Mesenchymal stem cell (in vitro differentiated cells and primary cell): ENCODE measurements around the gene HEATR5A.

Source experiments
- DNase-seq: peaks from one replicate; pipeline ENCODE4 v3.0.0-alpha.2; 2013
- H2AFZ ChIP-seq: one replicate; pipeline ENCODE4 v1.6.1; 2013; ENCODE audit warnings: low read depth, mild to moderate bottlenecking, control low read depth, inconsistent platforms, low read length, moderate library complexity
- H2AK5ac ChIP-seq: 2 replicates; pipeline ENCODE4 v1.6.1; 2013; ENCODE audit warnings: low read length, moderate library complexity, mild to moderate bottlenecking, inconsistent platforms; ENCODE audit not compliant: severe bottlenecking
- H2BK120ac ChIP-seq: one replicate; pipeline ENCODE4 v1.6.1; 2013; ENCODE audit warnings: low read depth, mild to moderate bottlenecking, inconsistent platforms, low read length, moderate library complexity
- H2BK12ac ChIP-seq, 2 experiments: one replicate each; pipeline ENCODE4 v1.6.1; 2013; ENCODE audit warnings: inconsistent platforms in 2 of 2, low read length in 2 of 2, mild to moderate bottlenecking in 2 of 2, moderate library complexity in 2 of 2, control low read depth in 1 of 2
- H2BK15ac ChIP-seq: one replicate; pipeline ENCODE4 v1.6.1; 2013; ENCODE audit warnings: mild to moderate bottlenecking, low read depth, inconsistent platforms; ENCODE audit not compliant: poor library complexity, severe bottlenecking
- H2BK5ac ChIP-seq: 2 replicates; pipeline ENCODE4 v1.6.1; 2013; ENCODE audit warnings: low read depth, mild to moderate bottlenecking, low read length, control low read depth, inconsistent platforms; ENCODE audit not compliant: poor library complexity, severe bottlenecking
- H3K14ac ChIP-seq, 2 experiments: one replicate each; pipeline ENCODE4 v1.6.1; 2013; ENCODE audit warnings: inconsistent platforms in 2 of 2, low read length in 2 of 2, control low read depth in 1 of 2, mild to moderate bottlenecking in 1 of 2, moderate library complexity in 1 of 2
- H3K18ac ChIP-seq, 2 experiments: one replicate each; pipeline ENCODE4 v1.6.1; 2013; ENCODE audit warnings: inconsistent platforms in 2 of 2, low read length in 2 of 2, control low read depth in 1 of 2, low read depth in 1 of 2, mild to moderate bottlenecking in 1 of 2
- H3K23ac ChIP-seq, 2 experiments: one replicate each; pipeline ENCODE4 v1.6.1; 2013; ENCODE audit warnings: inconsistent platforms in 2 of 2, low read length in 2 of 2, mild to moderate bottlenecking in 2 of 2, moderate library complexity in 2 of 2, control low read depth in 1 of 2
- H3K27ac ChIP-seq: 2 replicates; pipeline ENCODE4 v1.5.1; 2013; ENCODE audit warnings: mild to moderate bottlenecking, moderate library complexity, low read length, control low read depth, inconsistent platforms; ENCODE audit not compliant: poor library complexity, severe bottlenecking
- H3K27me3 ChIP-seq, 2 experiments: 2 replicates each; pipeline versions ENCODE4 v1.6.1 to v1.7.0; 2013; ENCODE audit warnings: low read length in 2 of 2, mild to moderate bottlenecking in 2 of 2, moderate library complexity in 2 of 2, control low read depth in 1 of 2, inconsistent platforms in 1 of 2; ENCODE audit not compliant: control insufficient read depth in 1 of 2, insufficient read depth in 1 of 2
- H3K36me3 ChIP-seq, 2 experiments: 2 replicates each; pipeline versions ENCODE4 v1.6.1 to v1.7.0; 2013; ENCODE audit warnings: low read length in 2 of 2, control low read depth in 1 of 2, inconsistent platforms in 1 of 2, low read depth in 1 of 2, mild to moderate bottlenecking in 1 of 2; ENCODE audit not compliant: insufficient read depth in 2 of 2, control insufficient read depth in 1 of 2
- H3K4ac ChIP-seq, 2 experiments: one replicate each; pipeline ENCODE4 v1.6.1; 2013; ENCODE audit warnings: inconsistent platforms in 2 of 2, low read length in 2 of 2, mild to moderate bottlenecking in 2 of 2, moderate library complexity in 2 of 2, control low read depth in 1 of 2, low read depth in 1 of 2
- H3K4me1 ChIP-seq: 2 replicates; pipeline ENCODE4 v1.6.1; 2013; ENCODE audit warnings: low read depth, low read length, control low read depth; ENCODE audit not compliant: control insufficient read depth, insufficient read depth
- H3K4me2 ChIP-seq: 2 replicates; pipeline ENCODE4 v1.6.1; 2013; ENCODE audit warnings: low read length, mild to moderate bottlenecking, inconsistent platforms; ENCODE audit not compliant: poor library complexity, severe bottlenecking
- H3K4me3 ChIP-seq, 2 experiments: 2 replicates each; pipeline versions ENCODE4 v1.5.1 to v1.7.0; 2013; ENCODE audit warnings: low read length in 2 of 2, mild to moderate bottlenecking in 2 of 2, control low read depth in 1 of 2, low read depth in 1 of 2; ENCODE audit not compliant: insufficient read depth in 1 of 2
- H3K79me1 ChIP-seq: replicated peaks from 2 replicates; pipeline ENCODE4 v1.6.1; 2013; ENCODE audit warnings: mild to moderate bottlenecking, control low read depth, low read length, inconsistent platforms; ENCODE audit not compliant: poor library complexity, severe bottlenecking
- H3K9ac ChIP-seq: 2 replicates; pipeline ENCODE4 v1.7.0; 2013; ENCODE audit warnings: mild to moderate bottlenecking, low read length, moderate library complexity
- H3K9me3 ChIP-seq: 2 replicates; pipeline ENCODE4 v1.7.0; 2013; ENCODE audit warnings: mild to moderate bottlenecking, low read length; ENCODE audit not compliant: control insufficient read depth
- H4K8ac ChIP-seq: one replicate; pipeline ENCODE4 v1.6.1; 2013; ENCODE audit warnings: inconsistent platforms, mild to moderate bottlenecking, low read length, moderate library complexity
- H4K91ac ChIP-seq: one replicate; pipeline ENCODE4 v1.6.1; 2013; ENCODE audit warnings: mild to moderate bottlenecking, low read length, inconsistent platforms
- WGBS: methylation state at CpG from one replicate; pipeline ENCODE4 v1.1.7; 2013; ENCODE audit warnings: mixed read lengths; 5-methylcytosine and 5-hydroxymethylcytosine counted together

The HEATR5A gene

GRCh38 chr14:31461545-31461944, 41.2 kb upstream of the HEATR5A start:
- WGBS: 96% methylated on average over 3 of the region's 3 CpGs
- H3K36me3 ChIP-seq: no peaks in the 10 kb centered on the region

GRCh38 chr14:31457665-31458659, 37.6 kb upstream of the HEATR5A start:
- Histone ChIP-seq H2BK120ac (no peak overlapping the region), H3K4me2 (no peak overlapping the region), H2BK15ac (no peak overlapping the region), H3K79me1 (peaks cover 4% of the 10 kb centered on the region), H3K18ac (no peak overlapping the region), H3K14ac (no peak overlapping the region), H3K23ac (no peak overlapping the region), H2BK5ac (no peak overlapping the region), H3K36me3 (peaks cover 1 to 3% of the 10 kb centered on the region in 2 experiments), H3K4me3 (peak overlapping the region in 1 of 2 experiments; percentile 98), H2BK12ac (no peak overlapping the region), H3K27me3 (no peaks in the 10 kb centered on the region), H3K9me3 (no peaks in the 10 kb centered on the region), H2AK5ac (no peak overlapping the region), H3K4me1 (peaks cover 3% of the 10 kb centered on the region), H3K4ac (no peak overlapping the region), H4K91ac (no peak overlapping the region), H3K27ac (no peak overlapping the region), H2AFZ (no peak overlapping the region), H4K8ac (no peak overlapping the region), H3K9ac (peak overlapping the region; percentile 99)
- WGBS: 80% methylated on average over 3 of the region's 11 CpGs
- DNase-seq: peak; percentile 35

More at GRCh38 chr14:31461545-31461944, 41.2 kb upstream of the HEATR5A start:
- Histone ChIP-seq H2BK5ac (no peak overlapping the region), H3K27me3 (no peaks in the 10 kb centered on the region), H3K4me2 (no peak overlapping the region), H2AFZ (no peak overlapping the region), H3K4ac (no peak overlapping the region), H3K4me1 (no peaks in the 10 kb centered on the region), H2BK12ac (no peak overlapping the region), H3K9ac (no peak overlapping the region), H3K18ac (no peak overlapping the region), H3K14ac (no peak overlapping the region), H3K9me3 (no peaks in the 10 kb centered on the region), H3K23ac (no peak overlapping the region), H4K8ac (no peak overlapping the region), H3K79me1 (no peaks in the 10 kb centered on the region), H2AK5ac (no peak overlapping the region), H4K91ac (no peak overlapping the region), H3K27ac (no peak overlapping the region), H3K4me3 (no peak overlapping the region), H2BK120ac (no peak overlapping the region), H2BK15ac (no peak overlapping the region)
- no peak for DNase-seq

DNA sequence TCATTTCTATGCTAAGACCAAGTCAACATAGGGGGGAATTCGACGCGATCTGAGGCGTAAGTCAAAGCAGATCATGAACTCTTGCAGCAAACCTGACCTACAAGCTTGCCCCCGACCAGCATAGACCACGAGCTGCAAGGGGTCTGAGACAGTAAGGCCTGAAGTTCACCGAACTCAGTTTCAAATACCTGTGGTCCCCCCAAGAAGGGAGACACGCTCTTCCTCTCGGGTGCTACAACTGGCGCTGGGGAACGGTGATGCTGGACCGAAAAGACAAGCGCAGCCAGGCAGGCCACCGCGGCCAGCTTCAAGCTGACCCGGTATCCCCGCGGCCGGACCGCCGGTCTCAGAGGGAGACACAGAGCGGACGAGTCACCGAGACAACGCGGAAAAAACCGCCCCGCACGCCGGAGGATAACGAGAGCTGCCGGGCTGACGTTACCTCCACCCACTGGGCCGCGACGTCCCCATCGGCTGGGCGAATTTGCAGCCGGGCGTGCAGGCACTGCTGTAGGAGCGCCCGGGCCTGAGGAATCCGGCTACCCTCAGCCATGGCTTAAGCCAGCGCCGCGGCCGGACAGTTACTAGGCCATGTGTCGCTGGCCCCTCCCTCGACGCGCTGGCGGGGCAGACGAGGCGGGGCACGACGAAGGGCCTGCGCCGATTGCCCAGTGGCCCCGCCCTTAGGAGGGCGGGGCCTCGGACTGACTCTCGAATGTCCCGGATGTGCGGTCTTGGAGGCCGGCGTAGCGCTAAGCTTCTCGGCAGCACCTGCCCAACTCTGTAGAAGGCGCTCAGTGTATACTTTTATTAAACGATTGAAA, 36.7 kb upstream of the HEATR5A start, which contains the start of gene DTD2:
Gene DTD2 (minus strand): TSS at position 666 of the 824 bp plus-strand sequence. CDS start 113 bp downstream, at position 553.
- peak; percentile 95 for DNase-seq
- Histone ChIP-seq H3K14ac (peak within 1 kb of the TSS in 1 of 2 experiments; percentile 12), H3K4me3 (peak within 1 kb of the TSS; percentile 67 to 98), H2AK5ac (no peak within 1 kb of the TSS), H3K18ac (peak within 1 kb of the TSS; percentile 49 to 90), H2BK12ac (no peak within 1 kb of the TSS), H4K91ac (peak within 1 kb of the TSS; percentile 96), H2BK15ac (no peak within 1 kb of the TSS), H2BK120ac (peak within 1 kb of the TSS; percentile 78), H3K4me2 (peak within 1 kb of the TSS; percentile 41), H2AFZ (peak within 1 kb of the TSS; percentile 91), H4K8ac (peak within 1 kb of the TSS; percentile 63), H3K9me3 (no peaks in the 10 kb centered on the region), H3K27ac (peak within 1 kb of the TSS; percentile 51), H3K23ac (peak within 1 kb of the TSS in 1 of 2 experiments; percentile 32), H3K36me3 (peaks cover 4 to 8% of the 10 kb centered on the region in 2 experiments), H3K27me3 (no peaks in the 10 kb centered on the region), H3K79me1 (peaks cover 5% of the 10 kb centered on the region), H3K4ac (peak within 1 kb of the TSS; percentile 75 to 85), H3K4me1 (peaks cover 3% of the 10 kb centered on the region), H2BK5ac (no peak within 1 kb of the TSS), H3K9ac (peak within 1 kb of the TSS; percentile 99)
- under 1% methylated on average over 66 of the region's 70 CpGs for WGBS
